Mesenchymal stem cell (in vitro differentiated cells and primary cell): ENCODE data around the gene UQCRHL.
"Not testable (repeated sequence)": the region's sequence is repeated elsewhere in the genome, so short reads cannot be mapped to it uniquely, and the experiment has no call there.

Experiments used
- DNase-seq: peaks from one replicate; pipeline ENCODE4 v3.0.0-alpha.2; 2013
- H2AFZ ChIP-seq: one replicate; pipeline ENCODE4 v1.6.1; 2013; ENCODE audit warnings: low read depth, mild to moderate bottlenecking, control low read depth, inconsistent platforms, low read length, moderate library complexity
- H2AK5ac ChIP-seq: 2 replicates; pipeline ENCODE4 v1.6.1; 2013; ENCODE audit warnings: low read length, moderate library complexity, mild to moderate bottlenecking, inconsistent platforms; ENCODE audit not compliant: severe bottlenecking
- H2BK120ac ChIP-seq: one replicate; pipeline ENCODE4 v1.6.1; 2013; ENCODE audit warnings: low read depth, mild to moderate bottlenecking, inconsistent platforms, low read length, moderate library complexity
- H2BK12ac ChIP-seq, 2 experiments: one replicate each; pipeline ENCODE4 v1.6.1; 2013; ENCODE audit warnings: inconsistent platforms in 2 of 2, low read length in 2 of 2, mild to moderate bottlenecking in 2 of 2, moderate library complexity in 2 of 2, control low read depth in 1 of 2
- H2BK15ac ChIP-seq: one replicate; pipeline ENCODE4 v1.6.1; 2013; ENCODE audit warnings: mild to moderate bottlenecking, low read depth, inconsistent platforms; ENCODE audit not compliant: poor library complexity, severe bottlenecking
- H2BK5ac ChIP-seq: 2 replicates; pipeline ENCODE4 v1.6.1; 2013; ENCODE audit warnings: low read depth, mild to moderate bottlenecking, low read length, control low read depth, inconsistent platforms; ENCODE audit not compliant: poor library complexity, severe bottlenecking
- H3K14ac ChIP-seq, 2 experiments: one replicate each; pipeline ENCODE4 v1.6.1; 2013; ENCODE audit warnings: inconsistent platforms in 2 of 2, low read length in 2 of 2, control low read depth in 1 of 2, mild to moderate bottlenecking in 1 of 2, moderate library complexity in 1 of 2
- H3K18ac ChIP-seq, 2 experiments: one replicate each; pipeline ENCODE4 v1.6.1; 2013; ENCODE audit warnings: inconsistent platforms in 2 of 2, low read length in 2 of 2, control low read depth in 1 of 2, low read depth in 1 of 2, mild to moderate bottlenecking in 1 of 2
- H3K23ac ChIP-seq, 2 experiments: one replicate each; pipeline ENCODE4 v1.6.1; 2013; ENCODE audit warnings: inconsistent platforms in 2 of 2, low read length in 2 of 2, mild to moderate bottlenecking in 2 of 2, moderate library complexity in 2 of 2, control low read depth in 1 of 2
- H3K27ac ChIP-seq: 2 replicates; pipeline ENCODE4 v1.5.1; 2013; ENCODE audit warnings: mild to moderate bottlenecking, moderate library complexity, low read length, control low read depth, inconsistent platforms; ENCODE audit not compliant: poor library complexity, severe bottlenecking
- H3K27me3 ChIP-seq, 2 experiments: 2 replicates each; pipeline versions ENCODE4 v1.6.1 to v1.7.0; 2013; ENCODE audit warnings: low read length in 2 of 2, mild to moderate bottlenecking in 2 of 2, moderate library complexity in 2 of 2, control low read depth in 1 of 2, inconsistent platforms in 1 of 2; ENCODE audit not compliant: control insufficient read depth in 1 of 2, insufficient read depth in 1 of 2
- H3K36me3 ChIP-seq, 2 experiments: 2 replicates each; pipeline versions ENCODE4 v1.6.1 to v1.7.0; 2013; ENCODE audit warnings: low read length in 2 of 2, control low read depth in 1 of 2, inconsistent platforms in 1 of 2, low read depth in 1 of 2, mild to moderate bottlenecking in 1 of 2; ENCODE audit not compliant: insufficient read depth in 2 of 2, control insufficient read depth in 1 of 2
- H3K4ac ChIP-seq, 2 experiments: one replicate each; pipeline ENCODE4 v1.6.1; 2013; ENCODE audit warnings: inconsistent platforms in 2 of 2, low read length in 2 of 2, mild to moderate bottlenecking in 2 of 2, moderate library complexity in 2 of 2, control low read depth in 1 of 2, low read depth in 1 of 2
- H3K4me1 ChIP-seq: 2 replicates; pipeline ENCODE4 v1.6.1; 2013; ENCODE audit warnings: low read depth, low read length, control low read depth; ENCODE audit not compliant: control insufficient read depth, insufficient read depth
- H3K4me2 ChIP-seq: 2 replicates; pipeline ENCODE4 v1.6.1; 2013; ENCODE audit warnings: low read length, mild to moderate bottlenecking, inconsistent platforms; ENCODE audit not compliant: poor library complexity, severe bottlenecking
- H3K4me3 ChIP-seq, 2 experiments: 2 replicates each; pipeline versions ENCODE4 v1.5.1 to v1.7.0; 2013; ENCODE audit warnings: low read length in 2 of 2, mild to moderate bottlenecking in 2 of 2, control low read depth in 1 of 2, low read depth in 1 of 2; ENCODE audit not compliant: insufficient read depth in 1 of 2
- H3K79me1 ChIP-seq: replicated peaks from 2 replicates; pipeline ENCODE4 v1.6.1; 2013; ENCODE audit warnings: mild to moderate bottlenecking, control low read depth, low read length, inconsistent platforms; ENCODE audit not compliant: poor library complexity, severe bottlenecking
- H3K9ac ChIP-seq: 2 replicates; pipeline ENCODE4 v1.7.0; 2013; ENCODE audit warnings: mild to moderate bottlenecking, low read length, moderate library complexity
- H3K9me3 ChIP-seq: 2 replicates; pipeline ENCODE4 v1.7.0; 2013; ENCODE audit warnings: mild to moderate bottlenecking, low read length; ENCODE audit not compliant: control insufficient read depth
- H4K8ac ChIP-seq: one replicate; pipeline ENCODE4 v1.6.1; 2013; ENCODE audit warnings: inconsistent platforms, mild to moderate bottlenecking, low read length, moderate library complexity
- H4K91ac ChIP-seq: one replicate; pipeline ENCODE4 v1.6.1; 2013; ENCODE audit warnings: mild to moderate bottlenecking, low read length, inconsistent platforms
- WGBS: methylation state at CpG from one replicate; pipeline ENCODE4 v1.1.7; 2013; ENCODE audit warnings: mixed read lengths; 5-methylcytosine and 5-hydroxymethylcytosine counted together

UQCRHL gene

DNA sequence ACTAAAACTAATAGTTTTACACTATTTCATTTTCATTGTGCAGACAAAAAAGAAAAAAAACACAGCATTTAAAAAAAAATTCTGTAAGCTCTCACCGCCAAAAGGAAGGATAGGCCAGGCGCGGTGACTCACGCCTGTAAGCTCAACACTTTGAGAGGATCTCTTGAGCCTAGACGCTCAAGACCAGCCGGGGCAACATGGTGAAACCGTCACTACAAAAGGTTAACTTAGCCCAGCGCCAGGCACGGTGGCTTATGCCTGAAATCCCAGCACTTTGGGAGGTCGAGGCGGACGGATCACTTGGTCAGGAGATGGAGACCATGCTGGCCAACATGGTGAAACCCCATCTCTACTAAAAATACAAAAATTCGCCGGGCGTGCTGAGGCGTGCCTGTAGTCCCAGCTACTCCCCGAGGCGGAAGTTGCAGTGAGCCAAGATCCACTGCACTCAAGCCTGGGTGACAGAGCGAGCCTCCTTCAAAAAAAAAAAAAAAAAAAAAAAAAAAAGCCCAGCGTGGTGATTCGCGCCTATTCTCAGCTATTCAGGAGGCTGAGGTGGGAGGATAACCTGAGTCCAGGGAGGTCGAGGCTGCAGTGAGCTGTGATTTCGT, 25.7 kb upstream of the UQCRHL start:
- Histone ChIP-seq H2BK120ac (no peak overlapping the region), H3K14ac (no peak overlapping the region), H3K23ac (peak overlapping the region in 1 of 2 experiments; percentile 85), H3K36me3 (no peaks in the 10 kb centered on the region), H2BK12ac (no peak overlapping the region), H3K79me1 (peaks cover 11% of the 10 kb centered on the region), H2BK15ac (no peak overlapping the region), H3K18ac (no peak overlapping the region), H2AFZ (no peak overlapping the region), H2BK5ac (no peak overlapping the region), H3K4me1 (peaks cover 11% of the 10 kb centered on the region), H3K27me3 (no peaks in the 10 kb centered on the region), H3K4me3 (peak overlapping the region in 1 of 2 experiments; percentile 97), H3K9ac (peak overlapping the region; percentile 97), H4K8ac (no peak overlapping the region), H3K27ac (no peak overlapping the region), H2AK5ac (peak overlapping the region; percentile 20), H4K91ac (no peak overlapping the region), H3K9me3 (no peaks in the 10 kb centered on the region), H3K4ac (peak overlapping the region in 1 of 2 experiments; percentile 55), H3K4me2 (no peak overlapping the region)
- peak; percentile 28 for DNase-seq
- WGBS: 88% methylated on average over 23 of the region's 24 CpGs

DNA sequence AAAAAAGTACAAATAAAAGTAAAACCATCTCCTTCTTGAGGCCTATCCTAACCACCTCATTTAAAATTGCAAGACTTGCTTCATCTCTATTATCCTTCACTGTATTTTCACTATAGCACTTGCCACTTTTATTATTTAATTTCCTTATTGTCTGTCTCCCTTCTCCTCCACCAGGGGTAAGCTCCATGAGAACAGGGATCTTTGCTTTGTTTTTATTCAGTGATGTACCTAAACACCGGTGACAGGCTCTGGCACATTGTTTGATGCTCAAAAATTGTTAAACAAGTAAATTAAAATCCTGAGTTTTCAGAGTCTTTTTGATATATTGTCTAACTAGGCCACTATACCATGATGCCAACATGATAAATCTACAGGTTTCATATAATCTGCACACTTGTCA, 22.8 kb upstream of the UQCRHL start:
- Histone ChIP-seq H3K4me3 (no peak overlapping the region), H2BK12ac (no peak overlapping the region), H3K14ac (no peak overlapping the region), H3K79me1 (peaks cover 7% of the 10 kb centered on the region), H3K27ac (no peak overlapping the region), H2AFZ (no peak overlapping the region), H4K8ac (no peak overlapping the region), H3K4ac (no peak overlapping the region), H3K27me3 (no peaks in the 10 kb centered on the region), H3K4me2 (no peak overlapping the region), H3K9ac (no peak overlapping the region), H3K23ac (no peak overlapping the region), H3K4me1 (peaks cover 4% of the 10 kb centered on the region), H2BK5ac (no peak overlapping the region), H3K18ac (no peak overlapping the region), H2BK120ac (no peak overlapping the region), H3K9me3 (no peaks in the 10 kb centered on the region), H2BK15ac (no peak overlapping the region), H4K91ac (no peak overlapping the region), H2AK5ac (no peak overlapping the region), H3K36me3 (no peaks in the 10 kb centered on the region)
- WGBS: 86% methylated on average over 1 of the region's 1 CpG
- no peak for DNase-seq

DNA sequence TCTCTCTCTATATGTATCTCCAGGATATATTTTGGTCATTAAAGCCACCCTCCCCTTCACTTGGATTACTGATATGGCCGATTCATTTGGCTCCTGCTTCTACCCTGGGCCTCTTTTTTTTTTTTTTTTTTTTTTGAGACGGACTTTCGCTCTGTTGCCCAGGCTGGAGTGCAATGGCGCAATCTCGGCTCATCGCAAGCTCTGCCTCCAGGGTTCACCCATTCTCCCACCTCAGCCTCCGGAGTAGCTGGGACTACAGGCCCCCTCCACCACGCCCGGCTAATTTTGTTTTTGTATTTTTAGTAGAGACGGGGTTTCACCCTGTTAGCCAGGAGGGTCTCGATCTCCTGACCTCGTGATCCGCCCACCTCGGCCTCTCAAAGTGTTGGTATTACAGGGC, 21.5 kb upstream of the UQCRHL start:
- WGBS: 96% methylated on average over 9 of the region's 14 CpGs
- H3K23ac ChIP-seq, H3K18ac ChIP-seq, H3K4me3 ChIP-seq, H4K8ac ChIP-seq, H2BK5ac ChIP-seq, H2AK5ac ChIP-seq, H3K79me1 ChIP-seq, H2BK12ac ChIP-seq, H2BK15ac ChIP-seq, DNase-seq, H2AFZ ChIP-seq, H2BK120ac ChIP-seq, H3K4me1 ChIP-seq, H4K91ac ChIP-seq, H3K27me3 ChIP-seq, H3K9me3 ChIP-seq, H3K27ac ChIP-seq, H3K9ac ChIP-seq, H3K4me2 ChIP-seq, H3K36me3 ChIP-seq, H3K4ac ChIP-seq, H3K14ac ChIP-seq: not testable (repeated sequence)

DNA sequence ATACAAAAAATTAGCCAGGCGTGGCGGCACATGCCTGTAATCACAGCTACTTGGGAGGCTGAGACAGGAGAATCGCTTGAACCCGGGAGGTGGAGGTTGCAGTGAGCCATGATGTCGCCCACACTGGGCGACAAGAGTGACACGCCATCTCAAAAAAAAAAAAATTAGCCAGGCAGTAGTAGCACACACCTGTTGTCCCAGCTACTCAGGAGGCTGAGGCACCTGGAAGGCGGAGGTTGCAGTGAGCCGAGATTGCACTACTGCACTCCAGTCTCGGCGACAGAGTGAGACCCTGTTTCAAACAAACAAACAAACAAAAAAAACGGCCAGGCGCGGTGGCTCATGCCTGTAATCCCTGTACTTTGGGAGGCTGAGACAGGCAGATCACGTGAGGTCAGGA, 20.1 kb upstream of the UQCRHL start:
- not testable (repeated sequence) for H4K8ac ChIP-seq, H3K27me3 ChIP-seq, H3K36me3 ChIP-seq, H3K79me1 ChIP-seq, H3K23ac ChIP-seq, H3K4me3 ChIP-seq, H3K27ac ChIP-seq, H3K14ac ChIP-seq, H2BK12ac ChIP-seq, H3K9me3 ChIP-seq, H2AFZ ChIP-seq, H3K9ac ChIP-seq, H2BK15ac ChIP-seq, DNase-seq, H3K18ac ChIP-seq, H2BK5ac ChIP-seq, H3K4ac ChIP-seq, H2BK120ac ChIP-seq, H3K4me1 ChIP-seq, H4K91ac ChIP-seq, H2AK5ac ChIP-seq, H3K4me2 ChIP-seq
- WGBS: 98% methylated on average over 13 of the region's 15 CpGs
